Stimulated activated CD4-positive, alpha-beta T cell treated with anti-CD3 and anti-CD28 coated beads, Interleukin-2, amount 100 ng/mL, for 48 hours (primary cell): ENCODE measurements around the gene PPARGC1A.

Experiments used
- DNase-seq, 2 donors: peaks; one replicate each; pipeline ENCODE4 v3.0.0-alpha.2; 2020

PPARGC1A gene

DNA sequence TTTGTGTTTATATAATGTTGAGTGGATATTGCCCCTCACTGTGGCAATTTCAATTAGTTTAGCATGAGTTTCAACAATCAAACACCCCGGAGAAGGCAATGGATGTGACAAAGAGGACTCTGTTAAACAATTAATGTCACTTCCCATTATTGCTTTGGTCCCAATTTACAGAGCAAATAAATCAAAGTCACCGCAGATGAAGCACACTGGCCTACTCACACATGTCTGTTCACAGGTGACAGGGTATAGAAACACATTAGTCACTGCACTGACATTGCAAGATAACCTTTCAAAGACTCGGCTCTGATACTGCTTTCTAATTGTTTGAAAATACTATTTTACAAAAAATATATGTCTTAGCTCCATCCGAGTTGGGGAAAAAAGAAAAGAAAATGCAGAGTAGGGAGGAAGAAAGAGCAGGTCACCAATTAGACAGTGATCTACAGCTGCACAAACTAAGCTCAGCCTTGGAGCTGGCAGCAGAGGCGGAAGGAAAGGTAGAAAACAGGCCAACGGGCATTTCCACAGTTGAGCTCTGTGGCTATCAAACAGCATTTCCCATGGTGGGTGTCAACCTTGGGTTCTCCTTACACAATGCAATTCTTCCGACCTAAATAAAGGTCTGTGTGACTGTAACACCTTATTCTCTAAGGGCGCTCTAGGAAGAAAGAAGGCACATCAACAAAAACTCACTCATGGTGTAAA, 53.9 kb downstream of the PPARGC1A start:
- no peak for DNase-seq

GRCh38 chr4:23828779-23829178, 61.1 kb downstream of the PPARGC1A start:
- no peak for DNase-seq

DNA sequence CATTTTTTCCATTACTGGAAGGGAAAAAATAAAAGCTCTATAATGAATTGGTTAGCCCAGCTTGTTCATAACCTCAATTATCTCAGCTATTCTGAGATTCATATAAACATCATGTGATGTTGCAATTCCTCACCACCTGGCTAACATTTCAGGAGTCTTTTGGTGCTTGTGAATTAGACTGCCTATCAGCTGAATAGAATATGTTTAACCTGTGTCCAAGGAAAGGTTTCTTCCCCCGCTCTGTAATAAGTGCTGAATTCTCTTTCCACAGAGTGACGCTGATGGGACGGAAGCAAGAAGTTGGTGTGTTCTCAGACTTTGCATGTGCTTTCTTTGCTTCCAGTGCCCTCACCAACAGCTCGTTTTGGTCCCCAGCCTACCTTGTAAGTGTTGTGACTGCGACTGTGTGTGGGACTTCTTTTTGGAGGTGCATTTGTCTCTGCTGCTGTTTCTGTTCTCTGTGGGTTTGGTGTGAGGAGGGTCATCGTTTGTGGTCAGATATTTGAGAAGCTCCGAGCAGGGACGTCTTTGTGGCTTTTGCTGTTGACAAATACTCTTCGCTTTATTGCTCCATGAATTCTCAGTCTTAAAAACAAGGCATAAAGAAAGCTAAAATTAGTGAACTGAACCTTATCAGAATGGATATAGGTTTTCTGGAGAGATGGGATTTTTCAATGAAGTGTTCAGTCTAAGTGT, 61.7 kb downstream of the PPARGC1A start:
- DNase-seq: no peak

DNA sequence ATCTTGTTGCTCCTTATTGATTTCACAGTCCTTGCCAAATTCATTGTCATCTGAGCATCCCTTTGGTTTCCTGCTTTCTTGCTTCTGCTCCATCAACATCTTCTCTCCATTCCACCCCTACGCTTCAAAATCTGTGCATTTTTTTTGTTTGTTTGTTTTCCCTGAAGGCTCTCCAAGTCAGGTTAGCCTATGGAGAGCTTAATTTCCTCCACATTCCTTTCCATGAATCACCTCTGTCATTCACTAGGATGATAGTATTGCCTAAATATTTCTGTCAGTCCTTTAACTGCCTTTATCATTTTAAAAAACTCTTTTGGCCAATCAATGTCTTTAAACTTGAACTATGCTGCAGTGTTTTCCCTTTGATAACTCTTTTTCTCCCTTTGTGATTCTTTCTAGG, 67.7 kb downstream of the PPARGC1A start:
- no peak for DNase-seq

DNA sequence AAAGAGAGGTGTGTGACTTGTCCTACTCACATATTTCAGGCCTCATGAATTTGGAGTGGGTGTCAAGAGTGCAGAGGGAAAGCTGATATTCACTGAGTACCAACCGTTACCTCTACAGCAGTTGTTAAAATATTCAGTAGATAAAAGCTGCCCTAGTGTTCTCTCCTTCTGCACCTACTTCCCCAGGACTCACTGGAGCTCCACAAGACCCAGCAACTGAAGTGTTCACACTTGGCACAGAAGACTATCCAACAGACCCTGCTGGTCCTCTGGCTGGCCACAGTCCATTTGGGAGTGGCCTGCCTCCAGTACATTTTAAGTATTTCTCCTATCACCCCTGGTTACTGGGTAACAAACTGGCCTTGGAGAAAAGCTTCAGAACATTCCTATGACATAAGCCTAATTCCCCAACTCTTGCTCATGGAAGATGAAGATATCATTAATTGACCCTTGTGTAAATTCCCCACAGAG, 70.8 kb downstream of the PPARGC1A start:
- no peak for DNase-seq

DNA sequence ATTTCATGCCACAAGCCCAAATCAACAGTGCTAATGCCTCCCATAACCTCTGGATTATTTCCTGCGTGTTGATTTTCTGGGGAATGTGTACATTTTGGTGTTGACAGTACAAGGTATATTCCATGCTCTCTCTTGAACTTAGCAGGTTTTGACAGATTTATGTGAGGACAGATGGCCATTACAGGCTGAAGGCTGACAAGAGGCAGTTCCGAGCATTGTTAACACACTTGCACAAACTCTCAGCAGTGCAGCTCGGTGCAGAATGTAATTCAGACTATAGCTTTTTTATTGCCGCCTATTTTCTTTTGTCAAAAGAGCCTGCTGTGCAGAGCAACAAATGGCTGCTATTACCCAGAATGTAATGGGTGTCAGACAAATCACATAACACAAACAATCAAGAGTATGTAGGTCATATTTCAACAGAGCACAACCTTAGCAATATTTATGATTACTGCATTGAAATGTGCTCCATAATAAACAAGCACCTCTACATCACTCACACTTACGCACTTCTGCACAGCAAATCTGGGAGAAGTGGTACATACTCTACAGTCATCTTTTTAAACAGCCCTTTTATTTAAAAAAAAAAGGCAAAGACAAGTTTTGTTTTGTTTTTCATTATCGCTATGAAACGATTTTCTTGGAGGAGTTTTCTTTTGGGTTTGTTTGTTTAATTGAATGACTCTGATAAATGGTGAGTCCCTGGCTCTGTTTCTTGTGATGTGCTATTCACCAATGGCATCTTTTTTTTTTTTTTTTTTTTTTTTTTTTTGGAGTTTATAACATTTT, 71.6 kb downstream of the PPARGC1A start:
- DNase-seq: no peak

DNA sequence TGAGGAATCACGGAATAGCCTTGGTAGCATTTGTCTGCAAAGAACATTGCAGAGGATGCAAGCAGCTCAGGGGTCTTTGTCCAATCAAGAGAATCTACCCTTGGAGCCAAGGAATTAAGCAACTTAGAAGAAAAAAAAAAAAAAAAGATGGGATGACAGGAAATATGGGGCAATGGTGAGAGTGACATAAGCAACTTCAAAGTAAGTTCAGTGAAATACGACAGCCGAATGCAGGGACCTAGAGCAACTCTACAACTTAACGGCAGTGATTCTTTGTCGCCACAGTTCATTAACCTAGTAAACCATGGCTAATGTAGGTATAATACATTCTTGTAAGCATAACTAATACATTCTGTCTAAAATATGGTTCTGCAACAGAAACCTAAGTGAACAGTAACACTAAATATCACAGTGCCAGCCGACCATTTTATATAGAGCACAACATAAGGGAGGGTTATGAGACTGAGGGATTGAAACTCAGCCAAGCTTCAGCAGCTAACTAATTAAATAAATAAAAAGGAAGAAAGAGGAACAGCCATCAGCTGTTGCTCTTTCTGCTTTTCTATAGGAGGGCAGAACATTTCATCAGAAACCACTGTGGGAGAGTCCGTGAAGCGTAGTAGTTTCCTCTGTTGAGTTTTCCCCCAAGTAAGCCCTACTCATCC, 74.7 kb downstream of the PPARGC1A start:
- no peak for DNase-seq

GRCh38 chr4:23814587-23814986, 75.3 kb downstream of the PPARGC1A start:
- no peak for DNase-seq

- DNase-seq: no peak
These were observed 78.7 kb downstream of the PPARGC1A start for GRCh38 chr4:23811161-23811560.

DNA sequence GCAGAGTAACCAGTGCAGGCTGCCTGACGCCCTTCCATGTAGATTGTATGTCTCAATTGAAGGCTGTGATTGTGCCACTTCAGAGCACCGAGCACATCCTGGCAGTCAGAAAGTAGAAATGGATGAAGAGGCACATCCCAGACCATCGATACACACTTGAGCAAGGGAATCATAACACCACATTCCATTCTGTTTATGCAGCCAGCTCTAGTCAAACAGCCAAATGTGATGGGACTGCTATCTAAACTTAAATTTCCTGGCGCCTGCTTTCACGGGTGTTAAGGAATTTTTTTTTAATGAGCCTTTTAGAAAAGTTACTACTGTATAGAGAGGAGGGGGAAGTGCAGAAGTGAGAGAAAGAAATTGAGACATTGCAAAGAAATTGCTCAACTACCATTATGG, 84.4 kb downstream of the PPARGC1A start:
- no peak for DNase-seq

- DNase-seq: no peak
These were observed 100.1 kb downstream of the PPARGC1A start for GRCh38 chr4:23789762-23790161.

GRCh38 chr4:23788460-23788859, 101.4 kb downstream of the PPARGC1A start:
- DNase-seq: no peak

GRCh38 chr4:23788027-23788426, 101.8 kb downstream of the PPARGC1A start:
- no peak for DNase-seq

DNA sequence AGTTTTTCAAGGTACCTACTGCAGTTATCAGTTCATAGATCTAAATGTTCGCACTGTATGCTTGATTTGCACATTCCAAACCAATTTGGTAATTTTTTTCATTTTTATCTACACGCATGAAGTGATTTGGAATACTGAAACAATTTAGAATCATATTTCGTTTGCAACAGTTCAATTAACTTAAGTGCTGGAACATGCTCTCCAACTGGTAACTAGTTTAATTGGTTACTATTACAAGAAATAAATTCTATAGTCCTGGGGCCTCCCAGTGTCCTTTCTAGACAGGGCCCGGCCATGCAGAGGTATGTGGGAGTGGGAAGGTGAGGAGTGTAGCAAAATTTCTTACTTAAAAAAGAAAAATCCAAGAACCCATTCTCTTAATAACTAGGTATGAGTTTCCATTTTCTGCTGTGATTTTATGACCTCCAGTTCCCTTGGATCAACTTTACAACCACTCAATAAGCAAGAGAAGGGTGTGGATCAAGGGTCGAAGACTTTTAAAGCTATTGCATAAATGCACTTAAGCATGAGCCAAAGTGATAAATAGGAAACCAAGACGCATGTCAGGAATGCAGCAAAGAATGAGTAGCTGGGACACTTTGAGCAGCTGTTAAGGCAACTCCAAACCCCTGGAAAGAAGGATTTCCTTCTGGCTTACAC, 106.9 kb downstream of the PPARGC1A start:
- no peak for DNase-seq

DNA sequence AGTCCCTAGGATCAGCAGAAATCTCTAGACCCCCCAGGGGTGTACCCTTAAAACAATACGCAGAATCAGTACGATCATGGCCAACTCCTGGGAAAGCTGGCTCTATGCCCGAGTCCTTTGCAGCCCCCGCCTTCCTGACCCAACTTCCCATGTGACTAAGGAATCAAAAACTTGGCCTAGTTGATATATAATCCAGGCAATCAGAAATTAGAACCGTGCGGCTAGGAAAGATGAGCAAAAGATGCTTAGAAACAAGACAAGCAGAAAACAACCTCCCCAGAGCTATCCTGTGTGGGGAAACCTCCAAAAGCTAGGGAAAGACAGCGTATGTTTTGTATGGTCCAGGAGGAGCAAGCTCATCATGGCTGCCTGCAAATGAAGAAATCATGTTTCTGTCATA, 110.0 kb downstream of the PPARGC1A start:
- no peak for DNase-seq

GRCh38 chr4:23779422-23779821, 110.4 kb downstream of the PPARGC1A start:
- DNase-seq: no peak

DNA sequence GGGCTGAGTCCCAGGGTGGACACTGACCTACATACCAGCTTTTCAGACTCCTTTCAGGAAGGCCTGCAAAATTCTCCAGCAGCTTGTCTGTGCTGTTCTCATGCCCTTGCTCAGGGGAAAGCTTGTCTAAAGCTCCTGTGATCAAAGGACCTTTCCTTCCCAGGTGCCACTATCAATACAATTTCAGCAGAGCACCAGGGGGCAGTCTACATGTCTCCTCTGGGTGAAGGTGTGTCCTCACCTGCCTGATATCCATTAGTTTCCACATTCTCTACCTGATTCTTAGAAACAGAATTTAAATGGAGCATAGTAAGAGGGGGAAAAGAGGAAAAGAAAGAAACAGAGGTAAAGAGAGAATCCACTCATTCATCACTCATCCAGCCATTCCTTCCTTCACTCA, 114.2 kb downstream of the PPARGC1A start:
- DNase-seq: no peak

DNA sequence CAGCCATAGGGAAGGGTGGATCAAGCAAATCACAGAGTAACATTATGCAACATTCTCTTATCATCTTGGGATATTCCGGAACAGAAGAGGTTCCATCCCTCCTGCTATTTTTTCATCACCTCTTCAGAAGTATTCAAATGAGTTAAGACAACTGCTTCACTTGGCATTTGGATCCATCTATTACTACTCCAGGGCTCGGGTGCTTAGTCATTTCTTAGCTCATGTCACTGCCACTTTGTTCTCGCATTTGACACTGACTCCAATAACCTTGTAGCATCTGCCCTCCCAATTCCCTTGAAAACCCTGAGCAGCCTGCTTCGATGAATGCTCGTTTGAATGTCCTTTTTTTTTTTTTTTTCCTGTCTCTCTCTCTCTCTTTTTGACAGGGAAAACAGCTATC, 114.9 kb downstream of the PPARGC1A start:
- no peak for DNase-seq

DNA sequence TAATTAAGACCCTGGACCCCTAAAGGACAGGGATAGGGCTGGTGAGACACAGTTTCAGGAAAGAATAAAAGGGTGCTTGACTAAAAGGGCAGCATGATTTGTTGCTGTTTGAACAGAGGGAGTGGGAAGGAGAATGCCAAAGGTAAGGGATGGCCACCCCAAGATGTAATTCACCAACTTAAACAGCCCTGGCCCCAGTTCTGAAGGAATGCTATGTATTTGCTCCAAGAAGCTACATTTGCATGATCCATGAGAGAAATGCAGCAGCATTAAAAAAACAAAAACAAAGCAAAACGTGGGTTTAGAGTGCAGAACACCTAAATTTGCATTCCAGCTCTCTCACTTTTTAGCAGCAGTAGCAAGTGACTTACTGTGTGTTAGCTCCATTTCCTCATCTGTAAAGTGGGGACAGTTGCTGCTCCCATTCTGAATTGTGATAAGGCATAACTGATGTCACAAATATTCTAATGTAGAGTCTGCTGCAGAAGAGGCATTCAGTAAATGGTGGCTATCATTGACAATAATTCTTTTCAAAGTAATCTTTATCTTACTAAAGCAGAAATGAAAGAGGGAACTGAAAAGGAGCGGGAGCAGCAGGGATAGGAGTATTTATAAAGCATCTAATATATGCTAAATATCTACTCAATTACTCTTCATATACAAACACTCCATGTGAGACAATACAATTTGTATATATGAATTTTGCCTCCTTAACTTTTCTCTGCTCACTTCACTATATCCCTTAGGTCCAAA, 115.8 kb downstream of the PPARGC1A start:
- DNase-seq: no peak

DNA sequence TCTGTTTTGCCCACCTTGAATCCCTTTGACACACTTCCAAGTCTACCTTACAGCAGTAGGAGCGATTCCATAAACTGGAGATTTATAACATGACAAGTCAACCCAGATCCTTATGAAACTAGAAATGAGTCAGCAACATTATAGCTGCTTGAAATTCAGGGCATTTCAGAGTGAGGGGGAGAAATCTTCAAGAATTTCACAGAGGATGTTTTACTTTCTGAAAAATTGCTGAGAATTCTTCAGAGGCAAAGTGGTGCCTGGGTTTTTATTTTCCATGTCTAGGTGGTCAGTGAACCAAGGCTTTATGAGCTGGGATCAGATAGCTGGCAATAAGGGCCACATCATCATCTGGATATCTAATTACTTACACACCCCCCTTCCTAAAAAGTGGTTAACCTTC, 119.8 kb downstream of the PPARGC1A start:
- DNase-seq: no peak

GRCh38 chr4:23769406-23769805, 120.4 kb downstream of the PPARGC1A start:
- DNase-seq: no peak

DNA sequence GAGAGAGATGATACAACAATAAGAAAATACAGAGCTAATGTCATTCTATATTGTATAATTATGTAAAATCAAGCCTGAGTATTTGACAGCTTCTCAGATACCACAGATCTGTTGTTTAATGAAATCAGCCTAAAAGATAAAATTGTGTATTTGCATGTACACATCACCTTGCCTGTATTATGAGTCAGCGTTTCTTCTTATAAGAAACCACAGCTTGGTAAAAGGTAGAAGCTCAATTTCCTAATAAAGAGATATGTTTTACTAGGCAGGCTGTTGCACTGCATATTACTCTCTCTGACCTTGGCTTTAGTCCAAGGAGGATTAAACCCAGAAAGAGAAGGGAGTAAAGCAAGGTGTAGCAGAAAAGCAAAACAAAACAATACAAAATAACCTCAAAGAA, 121.3 kb downstream of the PPARGC1A start:
- DNase-seq: no peak
